DOHH2 (cell line): ENCODE data around the gene MGAT3.

Source experiments
- EZH2phosphoT487 ChIP-seq: fragments of 200-600 bp; sonication (generic); IDR thresholded peaks from 2 replicates; pipeline ENCODE4 v1.6.1; 2017; ENCODE audit warnings: borderline replicate concordance, mild to moderate bottlenecking, antibody characterized with exemption, low read length, moderate library complexity, mixed read lengths
- TF ChIP-seq, protein P1 (sequence below): fragments of 200-600 bp; sonication (generic); IDR thresholded peaks from one replicate; pipeline ENCODE4 v1.5.1; 2014; ENCODE audit warnings: antibody characterized with exemption, mild to moderate bottlenecking, low read depth, low read length; ENCODE audit not compliant: poor library complexity, severe bottlenecking

DNA sequence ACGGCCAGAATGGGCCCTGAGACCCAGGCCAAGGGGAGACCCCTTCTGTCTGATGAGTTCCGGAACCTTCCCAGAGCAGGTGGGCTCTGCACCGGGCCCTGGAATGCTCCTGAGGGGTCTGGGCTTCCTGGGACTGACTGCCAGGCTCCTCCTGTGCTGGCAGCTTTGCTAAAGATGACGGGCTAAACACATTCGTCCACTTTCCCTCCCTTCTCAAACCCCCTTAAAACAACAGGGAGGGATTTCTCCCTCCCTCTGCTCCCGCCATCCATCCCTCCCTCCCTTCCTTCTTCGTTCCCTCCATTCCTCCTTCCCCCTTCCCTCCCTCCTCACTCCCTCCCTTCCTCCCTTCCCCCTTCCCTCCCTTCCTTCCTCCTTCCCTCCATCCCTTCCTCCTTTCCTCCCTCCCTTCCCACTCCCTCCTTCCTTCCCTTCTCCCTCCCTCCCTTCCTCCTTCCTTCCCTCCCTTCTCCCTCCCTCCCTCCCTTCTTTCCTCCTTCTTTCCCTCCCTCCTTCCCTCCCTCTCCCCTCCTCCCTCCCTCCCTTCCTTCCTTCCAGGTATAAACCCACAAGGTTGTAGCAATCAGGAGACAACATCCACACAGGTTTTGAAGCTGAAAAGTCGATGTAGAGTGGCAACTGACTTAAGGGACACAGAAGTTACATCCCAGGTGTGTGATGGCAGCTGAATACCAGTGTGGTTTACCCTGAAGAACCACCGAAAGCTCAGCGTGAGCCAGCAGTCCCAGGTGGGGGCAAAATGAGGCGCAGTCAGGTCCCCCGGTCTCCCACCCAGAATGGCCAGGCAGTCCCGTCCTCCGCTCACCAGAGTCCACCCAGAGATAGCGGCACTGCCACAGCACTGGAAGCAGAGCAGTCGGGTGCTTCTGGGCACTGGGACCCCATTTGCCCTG, 18.8 kb upstream of the MGAT3 start:
- TF ChIP-seq, protein P1, sequence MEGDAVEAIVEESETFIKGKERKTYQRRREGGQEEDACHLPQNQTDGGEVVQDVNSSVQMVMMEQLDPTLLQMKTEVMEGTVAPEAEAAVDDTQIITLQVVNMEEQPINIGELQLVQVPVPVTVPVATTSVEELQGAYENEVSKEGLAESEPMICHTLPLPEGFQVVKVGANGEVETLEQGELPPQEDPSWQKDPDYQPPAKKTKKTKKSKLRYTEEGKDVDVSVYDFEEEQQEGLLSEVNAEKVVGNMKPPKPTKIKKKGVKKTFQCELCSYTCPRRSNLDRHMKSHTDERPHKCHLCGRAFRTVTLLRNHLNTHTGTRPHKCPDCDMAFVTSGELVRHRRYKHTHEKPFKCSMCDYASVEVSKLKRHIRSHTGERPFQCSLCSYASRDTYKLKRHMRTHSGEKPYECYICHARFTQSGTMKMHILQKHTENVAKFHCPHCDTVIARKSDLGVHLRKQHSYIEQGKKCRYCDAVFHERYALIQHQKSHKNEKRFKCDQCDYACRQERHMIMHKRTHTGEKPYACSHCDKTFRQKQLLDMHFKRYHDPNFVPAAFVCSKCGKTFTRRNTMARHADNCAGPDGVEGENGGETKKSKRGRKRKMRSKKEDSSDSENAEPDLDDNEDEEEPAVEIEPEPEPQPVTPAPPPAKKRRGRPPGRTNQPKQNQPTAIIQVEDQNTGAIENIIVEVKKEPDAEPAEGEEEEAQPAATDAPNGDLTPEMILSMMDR = no peak
- TF ChIP-seq EZH2phosphoT487 = no peak
